Loucy (cell line): ENCODE measurements around the gene HTR1E.

Source experiments
- H2AFZ ChIP-seq: fragments of 200-600 bp; sonication (generic); 2 replicates; pipeline ENCODE4 v1.6.0; 2016; ENCODE audit warnings: antibody characterized with exemption, mild to moderate bottlenecking, low read length, moderate library complexity
- H3F3A ChIP-seq: fragments of 200-600 bp; 2 replicates; pipeline ENCODE4 v1.6.0; 2016; ENCODE audit warnings: antibody characterized with exemption, low read depth, mild to moderate bottlenecking
- H3K27me3 ChIP-seq: fragments of 200-600 bp; sonication (generic); 2 replicates; pipeline ENCODE4 v1.6.1; 2014; ENCODE audit warnings: low read length, mild to moderate bottlenecking; ENCODE audit not compliant: insufficient read depth, poor library complexity, severe bottlenecking
- H3K36me3 ChIP-seq: fragments of 200-600 bp; sonication (generic); 2 replicates; pipeline ENCODE4 v1.6.1; 2016; ENCODE audit warnings: low read length; ENCODE audit not compliant: insufficient read depth
- H3K4me1 ChIP-seq: fragments of 200-600 bp; sonication (generic); 2 replicates; pipeline ENCODE4 v1.5.1; 2014; ENCODE audit warnings: low read length, mild to moderate bottlenecking; ENCODE audit not compliant: insufficient read depth, poor library complexity, severe bottlenecking
- H3K4me2 ChIP-seq: fragments of 200-600 bp; sonication (generic); 2 replicates; pipeline ENCODE4 v1.6.0; 2014; ENCODE audit warnings: antibody characterized with exemption, low read length, low read depth, mild to moderate bottlenecking; ENCODE audit not compliant: poor library complexity, severe bottlenecking
- H3K4me3 ChIP-seq: fragments of 200-600 bp; sonication (generic); 2 replicates; pipeline ENCODE4 v1.5.1; 2014; ENCODE audit warnings: low read length, mild to moderate bottlenecking, mixed read lengths; ENCODE audit not compliant: poor library complexity, severe bottlenecking
- H3K79me2 ChIP-seq: fragments of 200-600 bp; sonication (generic); 2 replicates; pipeline ENCODE4 v1.6.1; 2014; ENCODE audit warnings: low read length; ENCODE audit not compliant: insufficient read depth
- H3K9ac ChIP-seq: fragments of 200-600 bp; sonication (generic); 2 replicates; pipeline ENCODE4 v1.6.0; 2014; ENCODE audit warnings: mild to moderate bottlenecking, low read depth, low read length, moderate library complexity; ENCODE audit not compliant: poor library complexity, severe bottlenecking
- H3K9me2 ChIP-seq: fragments of 200-600 bp; sonication (generic); replicated peaks from 2 replicates; pipeline ENCODE4 v1.6.1; 2016; ENCODE audit warnings: low read depth, low read length, mixed read lengths
- H3K9me3 ChIP-seq: fragments of 200-600 bp; sonication (generic); 2 replicates; pipeline ENCODE4 v1.6.1; 2014; ENCODE audit warnings: mild to moderate bottlenecking, antibody characterized with exemption, low read length, low read depth; ENCODE audit not compliant: insufficient read depth
- H4K20me1 ChIP-seq: fragments of 200-600 bp; sonication (generic); 2 replicates; pipeline ENCODE4 v1.6.0; 2014; ENCODE audit warnings: antibody characterized with exemption, low read length, mild to moderate bottlenecking; ENCODE audit not compliant: insufficient read depth, poor library complexity, severe bottlenecking
- CTCF ChIP-seq: fragments of 200-600 bp; sonication (generic); conservative IDR thresholded peaks from 2 replicates; pipeline ENCODE4 v1.5.1; 2014; ENCODE audit warnings: mild to moderate bottlenecking, antibody characterized with exemption, low read length
- EZH2phosphoT487 ChIP-seq: fragments of 200-600 bp; IDR thresholded peaks from 2 replicates; pipeline ENCODE4 v1.6.1; 2018; ENCODE audit warnings: antibody characterized with exemption, mild to moderate bottlenecking, moderate library complexity, borderline replicate concordance

Gene HTR1E

GRCh38 chr6:86966271-86966670 is 28.9 kb downstream of the HTR1E start:
- no peak overlapping the region for H3K4me2 ChIP-seq
- no peak overlapping the region for H3K4me3 ChIP-seq
- TF ChIP-seq CTCF (no peak), EZH2phosphoT487 (no peak)
- H2AFZ ChIP-seq: no peak overlapping the region
- H3K9ac ChIP-seq: no peak overlapping the region
- H4K20me1 ChIP-seq: no peaks in the 10 kb centered on the region
- no peaks in the 10 kb centered on the region for H3K27me3 ChIP-seq
- H3K36me3 ChIP-seq: no peaks in the 10 kb centered on the region
- H3F3A ChIP-seq: no peaks in the 10 kb centered on the region
- H3K9me2 ChIP-seq: no peaks in the 10 kb centered on the region
- H3K79me2 ChIP-seq: no peaks in the 10 kb centered on the region
- H3K9me3 ChIP-seq: no peaks in the 10 kb centered on the region
- H3K4me1 ChIP-seq: no peaks in the 10 kb centered on the region

GRCh38 chr6:86969573-86969972 is 32.2 kb downstream of the HTR1E start:
- TF ChIP-seq CTCF (no peak), EZH2phosphoT487 (no peak)
- Histone ChIP-seq H3K79me2 (no peaks in the 10 kb centered on the region), H3K27me3 (no peaks in the 10 kb centered on the region), H3F3A (no peaks in the 10 kb centered on the region), H3K4me3 (no peak overlapping the region), H3K9me2 (no peaks in the 10 kb centered on the region), H3K4me1 (no peaks in the 10 kb centered on the region), H2AFZ (no peak overlapping the region), H3K9me3 (no peaks in the 10 kb centered on the region), H3K4me2 (no peak overlapping the region), H3K9ac (no peak overlapping the region), H4K20me1 (no peaks in the 10 kb centered on the region), H3K36me3 (no peaks in the 10 kb centered on the region)

- no peaks in the 10 kb centered on the region for H3K27me3 ChIP-seq
- H3F3A ChIP-seq: no peaks in the 10 kb centered on the region
- no peak for TF ChIP-seq EZH2phosphoT487
- no peak for TF ChIP-seq CTCF
These were observed 35.8 kb downstream of the HTR1E start for GRCh38 chr6:86973088-86973487.

More at GRCh38 chr6:86973088-86973487, 35.8 kb downstream of the HTR1E start:
- H3K4me3 ChIP-seq: no peak overlapping the region
- no peaks in the 10 kb centered on the region for H3K79me2 ChIP-seq
- H3K9me3 ChIP-seq: no peaks in the 10 kb centered on the region
- H3K9me2 ChIP-seq: no peaks in the 10 kb centered on the region
- H3K4me1 ChIP-seq: no peaks in the 10 kb centered on the region
- H3K4me2 ChIP-seq: no peak overlapping the region
- H3K9ac ChIP-seq: no peak overlapping the region
- H2AFZ ChIP-seq: no peak overlapping the region
- H3K36me3 ChIP-seq: no peaks in the 10 kb centered on the region
- H4K20me1 ChIP-seq: no peaks in the 10 kb centered on the region
